MM.1S (cell line): ENCODE results near the gene OTOP2.

Source experiments
- DNase-seq: peaks from one replicate; pipeline ENCODE4 v3.0.0-alpha.2; 2015
- H2AFZ ChIP-seq: fragments of 300-600 bp; sonication (generic); 2 replicates; pipeline ENCODE4 v1.6.0; 2016; ENCODE audit warnings: antibody characterized with exemption, low read length
- H3F3A ChIP-seq: fragments of 300-600 bp; sonication (generic); 2 replicates; pipeline ENCODE4 v1.6.1; 2016; ENCODE audit warnings: mild to moderate bottlenecking, antibody characterized with exemption, low read length, moderate library complexity, mixed read lengths; ENCODE audit not compliant: insufficient read depth
- H3K27ac ChIP-seq: fragments of 300-600 bp; sonication (generic); 2 replicates; pipeline ENCODE4 v1.5.1; 2016; ENCODE audit warnings: mild to moderate bottlenecking, low read length
- H3K27me3 ChIP-seq: fragments of 300-600 bp; sonication (generic); replicated peaks from 2 replicates; pipeline ENCODE4 v1.6.0; 2016; ENCODE audit warnings: low read length; ENCODE audit not compliant: insufficient read depth
- H3K36me3 ChIP-seq: fragments of 300-600 bp; sonication (generic); replicated peaks from 2 replicates; pipeline ENCODE4 v1.6.1; 2016; ENCODE audit warnings: mild to moderate bottlenecking, low read length, mixed read lengths; ENCODE audit not compliant: insufficient read depth
- H3K4me1 ChIP-seq: fragments of 300-600 bp; sonication (generic); 2 replicates; pipeline ENCODE4 v1.6.1; 2016; ENCODE audit warnings: low read length, mixed read lengths
- H3K4me2 ChIP-seq: fragments of 300-600 bp; sonication (generic); 2 replicates; pipeline ENCODE4 v1.6.0; 2016; ENCODE audit warnings: low read depth, low read length
- H3K4me3 ChIP-seq: fragments of 300-600 bp; sonication (generic); 2 replicates; pipeline ENCODE4 v1.5.1; 2016; ENCODE audit warnings: low read length, mixed read lengths
- H3K79me2 ChIP-seq: fragments of 300-600 bp; sonication (generic); 2 replicates; pipeline ENCODE4 v1.6.1; 2016; ENCODE audit warnings: mixed run types, low read length, mixed read lengths
- H3K9ac ChIP-seq: fragments of 300-600 bp; sonication (generic); 2 replicates; pipeline ENCODE4 v1.6.1; 2016; ENCODE audit warnings: low read length, mixed read lengths
- H3K9me2 ChIP-seq: fragments of 300-600 bp; sonication (generic); replicated peaks from 2 replicates; pipeline ENCODE4 v1.6.1; 2016; ENCODE audit warnings: mild to moderate bottlenecking, low read length, mixed read lengths; ENCODE audit not compliant: insufficient read depth
- H3K9me3 ChIP-seq: fragments of 300-600 bp; sonication (generic); replicated peaks from 2 replicates; pipeline ENCODE4 v1.6.1; 2016; ENCODE audit warnings: mild to moderate bottlenecking, low read length, mixed read lengths; ENCODE audit not compliant: insufficient read depth
- H4K20me1 ChIP-seq: fragments of 300-600 bp; sonication (generic); 2 replicates; pipeline ENCODE4 v1.6.1; 2016; ENCODE audit warnings: mild to moderate bottlenecking, low read length, moderate library complexity, mixed read lengths; ENCODE audit not compliant: insufficient read depth
- EZH2 ChIP-seq: fragments of 300-600 bp; sonication (generic); optimal IDR thresholded peaks from 2 replicates; pipeline ENCODE3; 2017; ENCODE audit warnings: low read depth, mild to moderate bottlenecking, antibody characterized with exemption, low read length, mixed read lengths
- EZH2phosphoT487 ChIP-seq: fragments of 300-600 bp; sonication (generic); IDR thresholded peaks from 2 replicates; pipeline ENCODE4 v1.6.1; 2018; ENCODE audit warnings: antibody characterized with exemption, low read length
- TF ChIP-seq, protein P1 (sequence below): fragments of 300-600 bp; sonication (generic); IDR thresholded peaks from 2 replicates; pipeline ENCODE4 v1.5.1; 2016; ENCODE audit warnings: antibody characterized with exemption, low read length, mixed read lengths

The OTOP2 gene

DNA sequence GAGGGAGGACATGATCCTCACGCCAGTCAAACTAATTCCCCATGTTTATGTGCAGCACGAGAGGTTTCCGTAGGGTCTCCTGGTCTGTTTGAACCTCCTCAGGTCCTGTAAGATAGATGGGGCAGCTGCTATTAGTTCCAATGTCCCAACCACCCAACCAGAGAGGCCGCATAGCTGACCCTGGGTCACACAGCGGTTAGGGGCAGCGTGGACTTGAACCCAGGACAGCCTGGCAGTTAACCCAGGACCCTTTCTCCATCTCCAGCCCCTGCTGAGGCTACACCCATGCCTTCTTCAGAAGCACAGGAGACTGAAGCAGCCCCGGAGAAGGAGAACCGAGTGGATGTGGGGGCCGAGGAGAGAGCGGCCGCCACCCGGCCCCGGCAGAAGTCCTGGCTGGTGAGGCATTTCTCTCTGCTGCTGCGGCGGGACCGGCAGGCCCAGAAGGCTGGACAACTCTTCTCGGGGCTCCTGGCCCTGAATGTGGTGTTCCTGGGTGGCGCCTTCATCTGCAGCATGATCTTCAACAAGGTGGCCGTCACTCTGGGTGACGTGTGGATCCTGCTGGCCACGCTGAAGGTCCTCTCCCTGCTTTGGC, 17.2 kb downstream of the OTOP2 start:
- H3K4me2 ChIP-seq = no peak overlapping the region
- no peak overlapping the region for H3K4me3 ChIP-seq
- no peak for DNase-seq
- H3K9me2 ChIP-seq = no peaks in the 10 kb centered on the region
- peaks cover 84% of the 10 kb centered on the region for H3K27me3 ChIP-seq
- H3F3A ChIP-seq = no peaks in the 10 kb centered on the region
- H3K9ac ChIP-seq = no peak overlapping the region
- TF ChIP-seq EZH2phosphoT487 (no peak), EZH2 (no peak)
- TF ChIP-seq, protein P1, sequence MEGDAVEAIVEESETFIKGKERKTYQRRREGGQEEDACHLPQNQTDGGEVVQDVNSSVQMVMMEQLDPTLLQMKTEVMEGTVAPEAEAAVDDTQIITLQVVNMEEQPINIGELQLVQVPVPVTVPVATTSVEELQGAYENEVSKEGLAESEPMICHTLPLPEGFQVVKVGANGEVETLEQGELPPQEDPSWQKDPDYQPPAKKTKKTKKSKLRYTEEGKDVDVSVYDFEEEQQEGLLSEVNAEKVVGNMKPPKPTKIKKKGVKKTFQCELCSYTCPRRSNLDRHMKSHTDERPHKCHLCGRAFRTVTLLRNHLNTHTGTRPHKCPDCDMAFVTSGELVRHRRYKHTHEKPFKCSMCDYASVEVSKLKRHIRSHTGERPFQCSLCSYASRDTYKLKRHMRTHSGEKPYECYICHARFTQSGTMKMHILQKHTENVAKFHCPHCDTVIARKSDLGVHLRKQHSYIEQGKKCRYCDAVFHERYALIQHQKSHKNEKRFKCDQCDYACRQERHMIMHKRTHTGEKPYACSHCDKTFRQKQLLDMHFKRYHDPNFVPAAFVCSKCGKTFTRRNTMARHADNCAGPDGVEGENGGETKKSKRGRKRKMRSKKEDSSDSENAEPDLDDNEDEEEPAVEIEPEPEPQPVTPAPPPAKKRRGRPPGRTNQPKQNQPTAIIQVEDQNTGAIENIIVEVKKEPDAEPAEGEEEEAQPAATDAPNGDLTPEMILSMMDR = no peak
- peaks cover 7% of the 10 kb centered on the region; the same call in 1 of the 2 replicates for H3K4me1 ChIP-seq
- H2AFZ ChIP-seq = no peak overlapping the region
- no peaks in the 10 kb centered on the region for H3K9me3 ChIP-seq
- no peaks in the 10 kb centered on the region for H3K36me3 ChIP-seq
- H3K79me2 ChIP-seq = no peaks in the 10 kb centered on the region
- H4K20me1 ChIP-seq = no peaks in the 10 kb centered on the region
- no peak overlapping the region for H3K27ac ChIP-seq

DNA sequence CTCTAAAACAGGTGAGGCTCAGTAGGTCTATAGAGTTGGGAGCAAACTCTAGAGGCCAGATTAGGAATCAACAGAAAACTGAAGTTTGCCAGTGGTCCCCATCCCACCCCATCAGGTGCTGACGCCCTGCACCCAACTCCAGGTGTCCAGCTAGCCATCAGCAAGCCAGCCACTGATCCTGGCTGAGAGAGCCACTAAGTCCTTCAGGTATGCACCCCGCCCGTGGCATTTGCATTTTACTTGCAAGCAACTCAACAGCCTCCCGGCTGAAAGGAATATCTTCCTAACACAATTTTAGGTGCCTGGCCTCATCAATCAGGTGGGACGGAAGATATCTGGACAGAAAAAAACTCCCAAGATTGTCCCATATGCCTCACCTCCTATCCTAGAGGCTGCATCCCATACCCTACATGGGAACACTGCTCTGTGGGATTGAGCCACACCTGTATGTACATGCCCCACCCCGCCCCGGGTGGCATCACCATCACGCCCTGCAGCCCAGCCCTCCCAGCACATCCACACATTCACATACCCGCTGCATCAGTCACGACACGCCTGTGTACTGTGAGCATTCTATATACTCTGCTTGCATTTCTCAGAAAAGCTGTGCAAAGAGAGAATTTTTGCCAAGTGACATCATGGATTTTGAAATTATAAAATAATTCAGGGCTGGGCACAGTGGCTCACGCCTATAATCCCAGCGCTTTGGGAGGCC, 19.9 kb downstream of the OTOP2 start:
- Histone ChIP-seq H3K27ac (no peak overlapping the region), H3K36me3 (no peaks in the 10 kb centered on the region), H3K9ac (no peak overlapping the region), H3K4me1 (peaks cover 7% of the 10 kb centered on the region; the same call in 1 of the 2 replicates), H2AFZ (no peak overlapping the region), H3K79me2 (no peaks in the 10 kb centered on the region), H3K9me2 (no peaks in the 10 kb centered on the region), H3K9me3 (no peaks in the 10 kb centered on the region), H3K4me2 (no peak overlapping the region), H4K20me1 (no peaks in the 10 kb centered on the region), H3K27me3 (peaks cover 80% of the 10 kb centered on the region), H3F3A (no peaks in the 10 kb centered on the region), H3K4me3 (no peak overlapping the region)
- no peak for DNase-seq
- TF ChIP-seq EZH2 (no peak), EZH2phosphoT487 (no peak)
- TF ChIP-seq, protein P1 = no peak

GRCh38 chr17:74945543-74945942, 21.5 kb downstream of the OTOP2 start:
- TF ChIP-seq EZH2 = no peak
- no peak for TF ChIP-seq EZH2phosphoT487
- TF ChIP-seq, protein P1 = no peak
- no peak overlapping the region for H3K27ac ChIP-seq
- H3K9me3 ChIP-seq = no peaks in the 10 kb centered on the region
- no peaks in the 10 kb centered on the region for H3K79me2 ChIP-seq
- peaks cover 86% of the 10 kb centered on the region for H3K27me3 ChIP-seq
- no peaks in the 10 kb centered on the region for H3K9me2 ChIP-seq
- H2AFZ ChIP-seq = no peak overlapping the region
- no peaks in the 10 kb centered on the region for H3F3A ChIP-seq
- no peaks in the 10 kb centered on the region for H3K36me3 ChIP-seq
- H3K4me1 ChIP-seq = peaks cover 7% of the 10 kb centered on the region; the same call in 1 of the 2 replicates
- no peaks in the 10 kb centered on the region for H4K20me1 ChIP-seq
- no peak overlapping the region for H3K4me3 ChIP-seq
- no peak overlapping the region for H3K9ac ChIP-seq
- DNase-seq = peak; percentile 36
- H3K4me2 ChIP-seq = no peak overlapping the region
